ENCODE results near the gene CD200R1. TPM values are rescaled to one million over a fixed set of nuclear protein-coding genes. Genes with fewer than 3 reads are reported as not detected.

The CD200R1 gene
- total and polyA plus RNA-seq, 2 of the 4 experiments (the other 2 are of a cell fraction): under 0.01 to 0.05 TPM

DNA sequence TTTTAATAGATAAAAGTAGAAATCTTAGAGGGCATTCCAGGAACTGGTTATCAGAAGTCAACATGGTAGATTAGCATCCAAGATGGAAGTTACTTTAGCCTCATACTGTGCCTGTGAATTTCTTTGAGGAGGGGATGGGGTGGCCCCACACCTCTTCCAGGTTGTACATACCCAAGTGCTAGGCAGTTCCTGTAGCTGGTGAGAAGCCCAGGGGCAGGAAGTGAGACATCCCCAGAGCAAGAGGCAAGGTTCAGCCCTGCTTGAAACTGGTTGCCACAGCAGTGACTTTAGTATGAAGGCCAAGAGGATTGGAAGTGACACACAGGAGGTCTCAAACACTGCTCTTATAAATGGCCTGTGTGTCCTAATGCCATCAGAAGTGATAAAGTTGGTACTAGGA is 27.8 kb upstream of the CD200R1 start:
- Histone ChIP-seq H3K4me1 (ENCODE audit: control insufficient read depth, insufficient read depth, low read length) (no peaks in the 10 kb centered on the region; the same call in 1 of the 2 replicates), H3K79me1 (ENCODE audit: low read depth in 1 of 2, low read length in 2 of 2) (peaks cover 15 to 21% of the 10 kb centered on the region in 2 experiments), H3K36me3 (ENCODE audit: control insufficient read depth, insufficient read depth, low read length) (peaks cover 32% of the 10 kb centered on the region), H3K18ac (ENCODE audit: low read depth, low read length) (no peak overlapping the region), H2AK5ac (ENCODE audit: low read depth, low read length) (no peak overlapping the region), H2AK9ac (replicated peaks; ENCODE audit: low read depth, low read length, poor library complexity) (no peak overlapping the region), H3K27me3 (ENCODE audit: control insufficient read depth, insufficient read depth, low read length) (no peaks in the 10 kb centered on the region), H3K23ac (ENCODE audit: low read depth, low read length) (no peak overlapping the region), H2BK20ac (ENCODE audit: low read depth, low read length) (no peak overlapping the region), H2BK5ac (ENCODE audit: low read depth, low read length, poor library complexity, severe bottlenecking) (no peak overlapping the region), H3K4me3 (ENCODE audit: insufficient read depth, low read depth, low read length) (no peak overlapping the region), H3K27ac (ENCODE audit: insufficient read depth, low read length) (no peak overlapping the region), H2AFZ (replicated peaks; ENCODE audit: low read length, poor library complexity) (no peak overlapping the region), H3K9ac (ENCODE audit: low read depth, low read length) (no peak overlapping the region), H3K9me1 (ENCODE audit: insufficient read depth, low read length) (peaks cover 6% of the 10 kb centered on the region; the same call in 1 of the 2 replicates), H3K4me2 (ENCODE audit: low read depth, low read length) (no peak overlapping the region), H2BK15ac (ENCODE audit: low read depth, low read length) (no peak overlapping the region), H4K5ac (ENCODE audit: low read depth, low read length) (no peak overlapping the region), H2BK120ac (ENCODE audit: low read depth, low read length) (no peak overlapping the region), H3K56ac (ENCODE audit: extremely low read depth, insufficient read depth, low read length) (no peak overlapping the region), H3K9me3 (ENCODE audit: control insufficient read depth, insufficient read depth, low read length) (no peaks in the 10 kb centered on the region), H4K20me1 (ENCODE audit: insufficient read depth, low read length) (no peaks in the 10 kb centered on the region), H4K8ac (ENCODE audit: low read depth in 2 of 2, low read length in 2 of 2) (no peak overlapping the region), H3K14ac (replicated peaks; ENCODE audit: low read depth, low read length) (no peak overlapping the region), H3K4ac (ENCODE audit: low read depth, low read length) (no peak overlapping the region), H4K91ac (ENCODE audit: insufficient read depth, low read depth, low read length) (no peak overlapping the region)
- DNase-seq: no peak
- POLR2A ChIA-PET (ENCODE audit: unreplicated experiment): no interaction called here
- CTCF ChIA-PET: no interaction called here
- dilution Hi-C loops (cut with HindIII; ENCODE audit: low sequenced_read_pairs, unreplicated experiment): no loop called here
- in situ Hi-C loops (cut with MboI; ENCODE audit: low sequenced_read_pairs): no loop called here
- TF ChIP-seq RFX5 (IDR thresholded peaks at IDR 0.05; ENCODE audit: low read depth, low read length) (no peak), POLR2A (IDR thresholded peaks at IDR 0.05; ENCODE audit: low read depth, low read length) (no peak), RCOR1 (IDR thresholded peaks at IDR 0.05; ENCODE audit: insufficient replicate concordance, low read length) (no peak), MAFK (IDR thresholded peaks at IDR 0.05; ENCODE audit: low read depth, low read length) (no peak), FOS (IDR thresholded peaks at IDR 0.05; ENCODE audit: low read depth, low read length) (no peak), RAD21 (IDR thresholded peaks at IDR 0.05; ENCODE audit: low read length) (no peak)
- TF ChIP-seq, protein P1, sequence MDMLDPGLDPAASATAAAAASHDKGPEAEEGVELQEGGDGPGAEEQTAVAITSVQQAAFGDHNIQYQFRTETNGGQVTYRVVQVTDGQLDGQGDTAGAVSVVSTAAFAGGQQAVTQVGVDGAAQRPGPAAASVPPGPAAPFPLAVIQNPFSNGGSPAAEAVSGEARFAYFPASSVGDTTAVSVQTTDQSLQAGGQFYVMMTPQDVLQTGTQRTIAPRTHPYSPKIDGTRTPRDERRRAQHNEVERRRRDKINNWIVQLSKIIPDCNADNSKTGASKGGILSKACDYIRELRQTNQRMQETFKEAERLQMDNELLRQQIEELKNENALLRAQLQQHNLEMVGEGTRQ (IDR thresholded peaks at IDR 0.05; ENCODE audit: low read depth, low read length): no peak
- no peak for ATAC-seq (ENCODE audit: low read depth)
- intact Hi-C loops (cut with micrococcal nuclease): no loop called here
- BruUV-seq (replicated peaks): no TSS peak
